ENCODE data around the gene ATG9B.

The ATG9B gene

GRCh38 chr7:150967349-150967748 is 56.9 kb downstream of the ATG9B start:
- no peak overlapping the region for H3K4me3 ChIP-seq (ENCODE audit: low read depth, low read length)
- peaks cover 3% of the 10 kb centered on the region for H3K79me1 ChIP-seq (ENCODE audit: low read length)
- no peak for DNase-seq
- no peak overlapping the region for H2AFZ ChIP-seq (ENCODE audit: insufficient read depth, low read length, poor library complexity)
- WGBS (ENCODE audit: extremely low coverage, insufficient coverage, insufficient read length), result no CpG with 5 or more reads among the region's 6 CpGs
- no peak overlapping the region for H2AK5ac ChIP-seq (ENCODE audit: low read length)
- H3K4ac ChIP-seq (ENCODE audit: low read depth, low read length), result no peak overlapping the region
- H3K23ac ChIP-seq (ENCODE audit: low read length), result no peak overlapping the region
- no peak overlapping the region for H3K4me2 ChIP-seq (ENCODE audit: low read length)
- no peak overlapping the region for H4K8ac ChIP-seq (ENCODE audit: low read depth, low read length)
- no peak overlapping the region for H4K91ac ChIP-seq (ENCODE audit: low read depth, low read length)
- H3K36me3 ChIP-seq (ENCODE audit: control insufficient read depth in 1 of 2, insufficient read depth in 2 of 2, low read length in 2 of 2), result no peaks in the 10 kb centered on the region
- H4K12ac ChIP-seq (ENCODE audit: low read depth, low read length), result no peak overlapping the region
- H3K27me3 ChIP-seq (ENCODE audit: insufficient read depth, low read length), result no peaks in the 10 kb centered on the region
- no peaks in the 10 kb centered on the region for H3K9me3 ChIP-seq (ENCODE audit: insufficient read depth, low read depth, low read length)
- H3K4me1 ChIP-seq (ENCODE audit: control insufficient read depth in 1 of 2, insufficient read depth in 2 of 2, low read length in 2 of 2), result peaks cover 8 to 15% of the 10 kb centered on the region in 2 experiments
- H2BK12ac ChIP-seq (ENCODE audit: low read length), result no peak overlapping the region
- H2BK5ac ChIP-seq (ENCODE audit: low read depth, low read length, poor library complexity), result no peak overlapping the region
- no peak overlapping the region for H2BK120ac ChIP-seq (ENCODE audit: insufficient read depth, low read length, poor library complexity)
- peaks cover 2% of the 10 kb centered on the region for H3K79me2 ChIP-seq (ENCODE audit: control insufficient read depth, insufficient read depth, low read length, poor library complexity)
- H3K18ac ChIP-seq (ENCODE audit: low read length), result no peak overlapping the region
- no peak overlapping the region for H3K27ac ChIP-seq (ENCODE audit: low read depth, low read length)
- H3K14ac ChIP-seq (ENCODE audit: low read length), result no peak overlapping the region
- no peak overlapping the region for H3K9ac ChIP-seq (ENCODE audit: low read length)

- no peak for DNase-seq
- no peak overlapping the region for H2BK5ac ChIP-seq (ENCODE audit: low read depth, low read length, poor library complexity)
- no peak overlapping the region for H4K91ac ChIP-seq (ENCODE audit: low read depth, low read length)
- H3K79me2 ChIP-seq (ENCODE audit: control insufficient read depth, insufficient read depth, low read length, poor library complexity), result no peaks in the 10 kb centered on the region
- H4K8ac ChIP-seq (ENCODE audit: low read depth, low read length), result no peak overlapping the region
- peaks cover 16 to 25% of the 10 kb centered on the region in 2 experiments for H3K4me1 ChIP-seq (ENCODE audit: control insufficient read depth in 1 of 2, insufficient read depth in 2 of 2, low read length in 2 of 2)
- no peak overlapping the region for H2AFZ ChIP-seq (ENCODE audit: insufficient read depth, low read length, poor library complexity)
- no peak overlapping the region for H3K4me3 ChIP-seq (ENCODE audit: low read depth, low read length)
- H3K36me3 ChIP-seq (ENCODE audit: control insufficient read depth in 1 of 2, insufficient read depth in 2 of 2, low read length in 2 of 2), result no peaks in the 10 kb centered on the region
- H3K18ac ChIP-seq (ENCODE audit: low read length), result no peak overlapping the region
- no peak overlapping the region for H2AK5ac ChIP-seq (ENCODE audit: low read length)
- H2BK12ac ChIP-seq (ENCODE audit: low read length), result no peak overlapping the region
- H3K79me1 ChIP-seq (ENCODE audit: low read length), result peaks cover 8% of the 10 kb centered on the region
- no peak overlapping the region for H3K27ac ChIP-seq (ENCODE audit: low read depth, low read length)
- no peak overlapping the region for H3K23ac ChIP-seq (ENCODE audit: low read length)
- H3K4me2 ChIP-seq (ENCODE audit: low read length), result no peak overlapping the region
- no peak overlapping the region for H3K14ac ChIP-seq (ENCODE audit: low read length)
- no peak overlapping the region for H4K12ac ChIP-seq (ENCODE audit: low read depth, low read length)
- no peaks in the 10 kb centered on the region for H3K9me3 ChIP-seq (ENCODE audit: insufficient read depth, low read depth, low read length)
- WGBS (ENCODE audit: extremely low coverage, insufficient coverage, insufficient read length), result no CpG with 5 or more reads among the region's 1 CpG
- H3K27me3 ChIP-seq (ENCODE audit: insufficient read depth, low read length), result no peaks in the 10 kb centered on the region
- no peak overlapping the region for H3K9ac ChIP-seq (ENCODE audit: low read length)
- no peak overlapping the region for H3K4ac ChIP-seq (ENCODE audit: low read depth, low read length)
- H2BK120ac ChIP-seq (ENCODE audit: insufficient read depth, low read length, poor library complexity), result no peak overlapping the region
Measured at GRCh38 chr7:150966002-150966401, 58.3 kb downstream of the ATG9B start.

GRCh38 chr7:150965273-150965830 is 58.9 kb downstream of the ATG9B start:
- H2BK120ac ChIP-seq (ENCODE audit: insufficient read depth, low read length, poor library complexity), result no peak overlapping the region
- H3K27me3 ChIP-seq (ENCODE audit: insufficient read depth, low read length), result no peaks in the 10 kb centered on the region
- no peak overlapping the region for H3K18ac ChIP-seq (ENCODE audit: low read length)
- no CpG with 5 or more reads among the region's 16 CpGs for WGBS (ENCODE audit: extremely low coverage, insufficient coverage, insufficient read length)
- H3K36me3 ChIP-seq (ENCODE audit: control insufficient read depth in 1 of 2, insufficient read depth in 2 of 2, low read length in 2 of 2), result no peaks in the 10 kb centered on the region
- no peak overlapping the region for H3K23ac ChIP-seq (ENCODE audit: low read length)
- no peak overlapping the region for H3K4ac ChIP-seq (ENCODE audit: low read depth, low read length)
- no peaks in the 10 kb centered on the region for H3K9me3 ChIP-seq (ENCODE audit: insufficient read depth, low read depth, low read length)
- H3K4me2 ChIP-seq (ENCODE audit: low read length), result no peak overlapping the region
- no peak overlapping the region for H3K14ac ChIP-seq (ENCODE audit: low read length)
- H4K91ac ChIP-seq (ENCODE audit: low read depth, low read length), result peak overlapping the region; percentile 2
- no peaks in the 10 kb centered on the region for H3K79me2 ChIP-seq (ENCODE audit: control insufficient read depth, insufficient read depth, low read length, poor library complexity)
- H3K79me1 ChIP-seq (ENCODE audit: low read length), result peaks cover 8% of the 10 kb centered on the region
- H3K9ac ChIP-seq (ENCODE audit: low read length), result no peak overlapping the region
- no peak overlapping the region for H3K4me3 ChIP-seq (ENCODE audit: low read depth, low read length)
- H2BK5ac ChIP-seq (ENCODE audit: low read depth, low read length, poor library complexity), result no peak overlapping the region
- H2AFZ ChIP-seq (ENCODE audit: insufficient read depth, low read length, poor library complexity), result no peak overlapping the region
- no peak overlapping the region for H2AK5ac ChIP-seq (ENCODE audit: low read length)
- no peak for DNase-seq
- H3K27ac ChIP-seq (ENCODE audit: low read depth, low read length), result no peak overlapping the region
- H4K8ac ChIP-seq (ENCODE audit: low read depth, low read length), result no peak overlapping the region
- no peak overlapping the region for H2BK12ac ChIP-seq (ENCODE audit: low read length)
- H3K4me1 ChIP-seq (ENCODE audit: control insufficient read depth in 1 of 2, insufficient read depth in 2 of 2, low read length in 2 of 2), result peaks cover 19 to 25% of the 10 kb centered on the region in 2 experiments
- no peak overlapping the region for H4K12ac ChIP-seq (ENCODE audit: low read depth, low read length)
